SK-N-SH treated with all-trans-retinoic acid at 6 μM for 48 hours (cell line): Measurements from ENCODE around the gene MYO16.

Source experiments
- ESRRG ChIP-seq: fragments of 250-450 bp; sonication (Bioruptor Pico); IDR thresholded peaks from 2 replicates; pipeline ENCODE4 v1.6.1; 2021; ENCODE audit warnings: mild to moderate bottlenecking
- GLIS3 ChIP-seq: fragments of 250-450 bp; sonication (Bioruptor Pico); IDR thresholded peaks from 2 replicates; pipeline ENCODE4 v1.5.0; 2020; ENCODE audit warnings: mild to moderate bottlenecking, moderate library complexity
- ZFP30 ChIP-seq: fragments of 450-650 bp; formaldehyde crosslinking; IDR thresholded peaks from 2 replicates; pipeline ENCODE4 v1.5.0; 2022; ENCODE audit warnings: mild to moderate bottlenecking, moderate library complexity

GRCh38 chr13:109254274-109254673 is 624.9 kb downstream of the MYO16 start:
- TF ChIP-seq GLIS3 (no peak), ZFP30 (CRISPR knock-in tag) (no peak), ESRRG (no peak)
